ENCODE measurements around the gene PIP5K1A. TPM values are rescaled to one million over a fixed set of nuclear protein-coding genes. Genes with fewer than 3 reads are reported as not detected.

Gene PIP5K1A
- total and polyA plus RNA-seq, 2 of the 8 experiments (the other 6 are each of a cell fraction or from before 2014, with no cell fraction given): 87.5 to 105 TPM

GRCh38 chr1:151242442-151242841 is 44.1 kb downstream of the PIP5K1A start (continued):
- TF ChIP-seq SIN3A (conservative IDR thresholded peaks at IDR 0.05 in 1 of 2, IDR thresholded peaks at IDR 0.05 in 1 of 2; ENCODE audit: low read depth in 1 of 2, low read length in 2 of 2): no peak

All from H1 (cell line).